UCSD-AML1 (cell line): ENCODE measurements around the gene CPPED1.

ENCODE experiments used
- DNase-seq: peaks from one replicate; lab custom pipeline; 2025; ENCODE audit not compliant: unreplicated experiment; lab: John Stamatoyannopoulos, UW

The CPPED1 gene

DNA sequence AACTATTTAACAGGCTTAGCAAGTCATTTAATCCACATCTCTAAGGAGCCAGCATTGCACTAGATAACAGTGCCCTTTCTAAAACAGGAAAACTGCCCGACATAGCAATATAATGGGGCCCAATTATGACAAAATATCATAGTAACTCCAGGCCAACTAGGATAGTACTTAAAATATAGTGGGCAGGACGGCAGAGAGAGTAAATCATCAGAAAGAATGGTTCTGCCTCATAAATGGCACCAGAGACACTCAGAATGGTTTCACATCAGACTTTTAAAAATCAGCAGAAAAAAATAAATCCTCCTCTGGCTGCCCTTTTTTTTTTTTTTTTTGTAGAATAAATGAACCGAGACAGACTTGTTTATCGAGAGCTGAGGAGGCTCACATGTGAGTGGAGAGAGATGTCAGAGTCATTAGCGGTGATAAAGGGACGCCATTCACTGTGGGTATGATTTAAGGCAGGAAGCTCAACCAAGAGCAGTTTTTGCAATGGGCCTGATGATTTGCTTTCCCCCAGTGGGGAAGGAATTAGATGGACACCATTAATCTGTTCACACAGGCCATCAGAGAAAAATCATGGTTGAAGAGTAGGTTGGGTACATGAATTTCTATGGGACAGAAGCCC lies 62.6 kb downstream of the CPPED1 start:
- no peak for DNase-seq

DNA sequence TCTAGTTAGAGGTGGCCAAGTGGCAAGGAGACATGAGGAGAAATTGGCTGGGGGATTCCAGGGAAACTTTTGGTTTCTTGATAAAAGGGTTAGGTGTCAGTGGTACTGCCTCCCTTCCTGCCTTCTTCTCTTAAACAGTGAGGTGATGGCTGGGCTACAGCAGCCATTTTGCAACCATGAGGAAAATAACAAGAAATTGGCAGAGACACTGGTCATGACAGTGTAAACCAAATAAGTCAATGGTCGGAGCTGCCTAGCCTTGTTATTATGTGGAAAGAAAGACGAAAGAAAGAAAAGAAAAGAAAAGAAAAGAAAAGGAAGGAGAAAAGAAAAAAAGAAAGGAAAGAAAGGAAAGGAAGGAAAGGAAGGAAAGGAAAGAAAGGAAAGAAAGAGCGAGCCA lies 63.9 kb downstream of the CPPED1 start:
- DNase-seq: no peak

DNA sequence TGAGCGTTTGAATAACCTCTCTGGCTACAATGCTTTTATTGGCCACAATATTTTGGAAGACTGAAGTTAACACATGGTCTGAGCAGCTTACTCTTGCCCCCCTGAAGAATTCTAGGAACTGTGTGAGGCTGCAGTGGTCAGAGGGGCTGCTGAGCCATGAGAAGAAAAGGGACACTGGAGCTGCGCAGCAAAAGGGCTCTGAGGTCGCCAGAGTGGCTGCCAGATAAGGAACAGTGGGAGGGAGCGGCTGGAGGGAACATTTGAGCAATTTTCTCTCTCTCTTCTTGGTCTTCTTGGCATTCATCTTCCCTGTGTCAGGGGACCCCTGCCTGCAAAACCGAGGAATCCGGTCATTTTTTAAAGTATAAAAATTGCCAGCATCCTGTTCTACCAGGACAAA lies 66.1 kb downstream of the CPPED1 start:
- DNase-seq: no peak

DNA sequence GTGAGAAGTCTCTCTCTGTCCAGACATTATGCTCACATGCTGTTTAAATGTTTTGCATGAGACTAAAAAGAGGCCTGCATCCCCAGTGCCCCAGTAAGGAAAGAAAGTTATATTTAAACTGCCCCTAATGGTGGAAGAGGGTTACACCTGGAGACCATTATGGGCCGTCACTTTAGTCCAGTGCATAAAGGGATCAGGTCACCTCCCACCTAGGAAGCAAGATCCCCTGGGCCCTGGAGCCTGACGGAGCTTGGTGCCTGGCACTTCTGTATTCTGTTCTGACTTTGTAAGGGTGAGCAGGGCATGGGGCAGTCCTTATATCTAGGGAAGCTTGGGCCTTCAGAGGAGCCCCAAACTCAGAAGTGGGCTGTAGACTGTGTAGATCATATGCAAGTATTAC lies 67.9 kb downstream of the CPPED1 start:
- no peak for DNase-seq

DNA sequence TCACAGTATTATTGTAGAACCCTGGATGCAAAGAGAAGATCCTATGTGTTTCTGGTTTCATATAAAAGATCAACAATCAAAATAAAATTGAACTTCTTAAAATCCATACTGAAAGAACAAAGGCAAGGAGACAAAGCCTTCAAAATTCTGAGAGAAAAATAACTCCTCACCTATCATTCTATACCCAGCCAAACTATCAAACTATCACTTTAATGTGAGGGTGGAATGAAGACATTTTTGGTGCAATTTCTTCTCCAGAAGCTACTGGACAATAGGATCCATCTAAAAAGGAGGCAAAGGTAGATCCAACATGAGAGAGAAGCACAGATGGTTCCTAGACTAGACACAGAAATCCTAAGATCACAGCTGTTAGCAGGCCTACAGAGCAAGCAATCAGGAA lies 71.1 kb downstream of the CPPED1 start:
- no peak for DNase-seq

DNA sequence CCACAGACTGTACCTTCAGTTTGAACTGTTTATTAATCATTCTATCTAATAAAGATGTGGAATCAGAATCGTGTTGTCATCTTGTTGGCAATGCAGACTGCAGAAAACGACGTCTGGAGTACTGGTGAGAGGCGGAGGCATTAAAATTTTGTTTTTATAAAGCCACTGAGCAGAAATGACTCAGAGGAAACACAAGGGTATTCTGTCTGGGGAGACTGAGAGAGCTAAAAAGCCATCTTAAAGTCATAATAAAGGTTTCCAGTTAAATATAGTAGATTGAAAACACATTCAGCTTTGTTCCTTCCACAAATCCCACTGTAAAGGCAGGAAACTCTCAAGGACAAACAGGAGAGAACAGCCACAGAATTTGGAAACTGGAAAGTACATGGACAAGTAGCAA lies 74.2 kb downstream of the CPPED1 start:
- DNase-seq: no peak

DNA sequence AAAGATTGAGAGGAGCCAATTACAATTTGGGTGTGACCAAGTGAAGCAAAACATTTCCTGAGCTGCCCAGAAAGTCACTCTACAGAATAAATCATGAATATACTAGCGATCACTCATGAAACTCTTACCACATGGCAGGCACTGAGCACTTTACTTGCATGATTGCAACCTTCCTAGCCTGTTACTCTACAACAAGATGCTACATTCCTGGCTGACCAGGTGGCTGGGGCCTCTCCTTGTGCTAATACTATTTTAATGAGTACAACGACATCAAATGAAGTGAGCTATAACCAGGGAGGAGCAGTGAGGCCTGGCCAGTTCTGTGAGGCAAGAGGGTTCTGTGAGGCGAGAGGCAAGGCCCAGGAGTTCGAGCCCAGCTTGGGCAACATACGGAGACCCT lies 75.2 kb downstream of the CPPED1 start:
- DNase-seq: no peak

DNA sequence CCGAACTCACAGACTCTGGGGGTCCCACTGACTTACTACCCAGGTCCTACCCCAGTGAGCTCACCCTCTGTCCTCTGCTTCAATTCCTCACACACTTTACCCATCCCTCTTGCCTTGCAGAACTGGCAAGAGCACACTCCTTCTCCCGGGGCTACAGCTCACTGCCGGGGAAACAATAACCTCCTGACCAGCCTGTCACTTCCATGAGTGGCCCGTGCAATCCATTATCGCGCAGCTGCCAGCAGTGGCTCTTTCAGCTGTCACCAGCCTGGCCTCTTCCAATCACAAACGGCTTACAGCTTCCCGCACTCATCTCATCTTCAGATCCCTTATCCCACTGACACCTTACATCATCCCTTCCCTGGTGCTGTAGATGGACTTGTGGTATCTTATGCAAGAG lies 79.5 kb downstream of the CPPED1 start:
- no peak for DNase-seq

DNA sequence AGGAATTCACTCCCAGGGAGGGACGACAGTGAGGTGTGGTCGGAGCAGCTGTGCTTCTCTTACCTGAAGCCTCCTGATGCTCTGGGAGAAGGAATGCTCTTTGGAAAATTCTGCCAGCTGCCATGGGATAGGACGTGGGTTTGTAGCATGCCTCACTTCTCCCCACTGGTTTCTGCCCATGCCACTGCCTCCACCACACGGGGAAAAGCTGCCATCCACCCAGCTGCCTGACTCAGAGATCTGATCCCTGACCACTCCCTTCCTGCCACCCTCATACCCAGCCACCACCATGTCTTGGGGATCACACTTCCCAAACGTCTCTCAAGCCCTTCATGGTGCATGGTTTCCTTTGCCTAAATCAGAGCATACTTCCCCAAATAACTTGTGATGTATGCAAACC lies 80.0 kb downstream of the CPPED1 start:
- no peak for DNase-seq

DNA sequence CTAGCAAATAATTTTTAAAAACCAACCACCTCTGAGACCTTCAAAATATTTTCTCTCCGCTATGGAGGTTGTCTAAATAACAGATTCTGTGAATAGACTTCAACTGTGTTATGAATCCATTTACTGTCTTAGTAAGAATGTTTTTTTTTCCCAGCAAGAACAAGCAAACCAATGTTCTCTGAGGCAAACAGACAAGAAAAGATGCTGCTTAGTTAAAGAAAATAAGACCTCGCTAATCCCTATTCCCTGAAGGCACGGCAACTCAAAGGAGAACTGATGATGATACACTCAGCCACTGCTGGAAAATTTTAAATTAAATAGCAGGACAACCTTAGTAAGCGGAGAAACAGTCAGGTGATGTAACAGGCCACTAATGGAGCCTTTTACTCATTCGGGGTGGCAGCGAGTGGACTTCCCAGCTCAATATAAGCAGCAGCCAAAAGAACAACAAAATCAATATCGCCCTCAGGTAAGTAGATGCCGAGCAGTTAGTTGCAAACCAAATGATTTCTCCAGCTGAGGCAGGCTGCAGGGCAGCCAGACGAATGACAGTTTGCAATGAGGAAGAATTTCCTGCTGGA lies 81.8 kb downstream of the CPPED1 start:
- DNase-seq: no peak

DNA sequence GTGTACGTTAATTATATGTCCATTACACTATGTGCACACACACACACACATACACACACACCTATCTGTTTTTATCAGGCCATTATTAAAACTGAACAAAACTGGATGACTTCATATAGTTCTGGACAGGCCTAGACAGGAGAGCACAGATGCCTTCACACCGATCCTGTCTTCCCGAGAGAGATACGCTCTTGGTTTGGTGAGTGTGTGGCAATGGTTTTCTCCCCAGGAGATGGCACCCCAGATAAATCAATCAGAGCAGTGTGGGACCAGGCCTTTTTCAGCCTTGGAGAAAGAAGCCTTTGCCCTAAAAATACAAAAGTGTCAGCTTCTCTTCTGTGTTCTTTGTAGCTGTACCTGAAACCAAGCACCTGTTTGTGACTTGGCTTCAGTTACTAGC lies 83.7 kb downstream of the CPPED1 start:
- no peak for DNase-seq

DNA sequence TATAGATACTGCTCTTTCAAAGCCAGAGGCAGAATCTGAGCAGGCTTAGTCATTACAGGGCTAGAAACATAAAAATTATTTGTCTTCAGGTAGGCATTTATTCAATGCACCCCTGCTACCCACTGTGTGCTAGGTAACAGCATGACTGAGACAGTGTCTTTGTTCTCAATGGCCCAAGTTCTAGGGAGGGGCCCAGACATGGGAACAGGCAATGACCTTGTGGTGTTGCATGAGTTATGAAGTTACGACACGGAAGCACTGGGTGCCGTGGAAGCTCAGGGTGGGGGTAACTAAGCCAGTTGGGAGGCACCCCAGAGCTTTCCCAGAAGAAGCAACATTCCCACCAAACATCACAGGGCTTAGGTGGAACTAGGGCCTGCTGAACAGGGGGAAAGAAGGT lies 87.0 kb downstream of the CPPED1 start:
- no peak for DNase-seq

DNA sequence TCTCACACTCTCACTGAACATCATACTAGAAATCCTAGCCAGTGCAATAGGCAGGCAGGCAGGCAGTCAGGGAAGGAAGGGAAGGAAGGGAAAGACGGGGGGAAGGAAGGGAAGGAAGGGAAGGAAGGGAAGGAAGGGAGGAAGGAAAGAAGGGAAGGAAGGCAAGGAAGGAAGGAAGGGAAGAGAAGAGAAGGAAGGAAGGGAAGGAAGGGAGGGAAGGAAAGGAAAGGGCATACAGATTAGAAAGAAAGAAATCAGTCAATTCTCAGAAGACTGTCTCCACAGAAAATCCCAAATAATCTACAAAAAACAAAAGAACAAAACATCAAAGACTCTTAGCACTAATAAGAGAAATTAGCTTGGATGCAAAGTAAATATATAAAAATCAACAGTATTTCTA lies 93.9 kb downstream of the CPPED1 start:
- no peak for DNase-seq

DNA sequence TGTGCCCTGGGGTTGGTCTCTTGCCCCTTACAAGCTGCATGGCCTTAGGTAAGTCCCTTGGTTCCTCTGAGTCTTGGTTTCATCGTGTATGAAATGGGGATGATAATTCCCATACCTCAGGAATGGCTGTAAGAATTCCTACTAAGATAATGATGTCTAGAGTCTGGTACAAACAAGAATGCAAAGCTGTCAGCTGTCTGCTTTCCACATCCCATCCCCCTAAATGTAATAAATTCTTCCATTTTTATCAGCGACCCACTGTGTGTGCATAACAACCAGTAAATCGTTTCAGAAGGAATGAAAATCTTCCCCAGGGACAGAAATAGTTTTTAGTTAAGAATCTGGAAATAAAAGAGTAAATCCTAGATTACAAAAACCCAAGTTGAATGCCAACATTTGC lies 95.4 kb downstream of the CPPED1 start:
- no peak for DNase-seq

DNA sequence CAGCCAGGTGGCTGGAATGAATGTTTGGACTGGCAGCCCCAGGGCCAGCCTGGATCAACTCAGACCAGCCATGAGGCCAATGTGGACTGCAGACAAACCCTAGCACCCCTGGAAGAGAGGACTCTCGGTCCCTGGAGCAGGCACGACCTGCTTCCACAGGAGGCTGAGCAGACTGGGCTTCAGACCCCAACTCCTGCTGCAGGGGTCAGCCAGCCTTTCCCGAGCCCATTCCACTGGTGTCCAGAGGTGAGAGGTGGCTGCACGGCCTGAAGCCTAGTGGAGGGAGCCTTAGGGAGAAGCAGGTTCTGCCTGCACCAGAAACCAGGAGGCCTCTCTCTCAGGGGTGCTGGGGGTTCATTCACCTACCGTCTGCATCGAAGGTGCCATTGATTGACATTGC lies 97.1 kb downstream of the CPPED1 start:
- DNase-seq: no peak

DNA sequence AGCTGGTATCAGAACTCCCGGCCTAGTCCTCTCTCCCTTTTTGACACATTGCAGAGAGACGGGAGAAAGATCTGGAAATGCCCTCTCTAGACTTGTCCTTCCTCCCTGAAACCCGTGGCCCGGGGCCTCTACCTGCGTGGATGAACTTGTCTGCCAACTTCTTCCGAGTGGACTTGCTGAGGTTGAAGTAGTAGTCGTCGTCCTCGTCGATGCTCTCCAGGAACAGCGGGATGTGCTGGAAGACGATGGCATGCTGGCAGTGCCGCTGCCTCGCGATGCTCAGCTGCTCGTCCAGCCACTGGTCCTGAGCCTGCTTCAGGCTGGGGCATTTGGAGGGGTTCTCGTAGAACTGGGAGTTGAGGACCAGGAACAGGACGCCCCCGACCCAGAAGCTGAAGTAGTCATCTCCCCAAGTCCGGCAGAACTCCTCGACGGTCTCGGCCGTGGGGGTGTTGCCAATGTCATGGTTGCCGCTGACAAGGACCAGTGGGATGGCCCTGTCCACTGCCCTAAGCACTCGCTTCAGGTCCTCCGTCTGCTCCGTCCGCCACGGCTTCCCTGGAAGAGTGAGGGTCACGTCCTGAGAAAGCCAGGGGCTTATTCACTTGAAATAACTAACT lies 99.1 kb downstream of the CPPED1 start:
- no peak for DNase-seq

DNA sequence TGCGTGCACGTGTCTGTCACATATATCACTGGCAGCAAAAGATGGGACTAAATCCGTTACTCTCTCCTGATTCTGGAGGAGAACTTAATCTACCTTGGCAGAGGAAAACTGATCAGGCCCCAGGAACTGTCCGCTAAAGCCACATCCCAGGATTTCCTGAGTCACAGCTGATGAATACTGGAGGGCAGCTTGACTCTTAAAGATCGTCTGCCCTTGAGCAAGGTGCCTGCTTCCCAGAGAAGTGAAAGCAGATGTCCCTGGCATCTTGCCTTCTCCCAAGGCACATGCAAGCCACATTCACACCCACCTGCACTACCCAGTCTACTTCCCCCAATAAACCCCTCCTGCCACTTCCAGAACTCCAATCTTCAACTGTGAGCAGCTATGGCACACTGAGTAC lies 99.8 kb downstream of the CPPED1 start:
- no peak for DNase-seq

DNA sequence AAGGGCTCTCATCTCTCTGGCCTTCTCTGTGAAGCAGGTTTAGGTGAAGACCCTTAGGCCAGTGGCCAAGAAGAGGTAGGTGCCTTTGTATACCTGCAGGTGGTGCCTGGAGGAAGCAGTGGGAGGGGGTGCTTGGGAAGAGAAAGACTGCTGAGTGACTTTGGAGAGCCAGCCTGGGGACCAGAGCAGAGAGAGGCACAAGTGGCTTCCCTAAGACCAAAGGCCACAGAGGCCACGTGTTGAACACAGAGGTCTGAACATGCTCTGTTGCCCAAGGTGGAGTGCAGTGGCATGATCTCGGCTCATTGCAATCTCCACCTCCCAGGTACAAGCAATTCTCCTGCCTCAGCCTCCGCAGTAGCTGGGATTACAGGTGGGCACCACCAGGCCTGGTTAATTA lies 103.5 kb downstream of the CPPED1 start:
- no peak for DNase-seq

DNA sequence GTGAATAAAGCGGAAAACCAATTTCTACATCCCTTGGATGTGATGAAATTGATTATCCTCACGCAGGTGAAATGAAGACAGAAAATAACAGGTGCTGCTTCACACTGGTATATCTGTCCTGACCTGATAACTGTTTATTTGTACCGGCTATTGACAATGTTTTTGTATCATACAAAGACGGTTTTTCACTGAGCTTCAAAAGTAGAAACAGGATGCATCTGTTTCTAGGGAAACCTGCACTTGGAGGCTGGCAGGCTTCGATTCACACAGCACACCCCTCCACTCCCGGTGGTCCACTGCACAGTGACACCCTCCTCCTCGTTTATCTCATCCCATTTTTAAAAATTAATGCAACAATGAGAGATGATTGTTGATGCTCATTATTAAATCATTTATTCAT lies 104.5 kb downstream of the CPPED1 start:
- no peak for DNase-seq

DNA sequence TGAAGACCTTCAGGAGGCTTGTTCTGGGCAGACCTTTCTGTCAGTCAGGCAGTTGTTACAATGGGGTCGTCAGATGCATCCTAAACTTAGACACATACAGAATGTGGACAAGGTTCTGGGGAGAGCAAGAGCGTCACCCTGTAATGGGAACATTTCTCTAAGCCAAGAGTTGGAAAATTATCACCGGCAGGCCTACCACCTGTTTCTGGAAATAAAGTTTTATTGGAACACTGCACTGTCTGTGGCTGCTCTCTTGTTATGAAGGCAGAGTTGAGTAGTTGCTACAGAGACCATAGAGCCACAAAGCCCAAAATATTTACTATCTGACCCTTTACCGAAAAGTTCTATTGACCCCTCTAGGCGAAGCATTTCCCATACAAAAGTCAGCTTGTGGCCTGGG lies 106.2 kb downstream of the CPPED1 start:
- no peak for DNase-seq

DNA sequence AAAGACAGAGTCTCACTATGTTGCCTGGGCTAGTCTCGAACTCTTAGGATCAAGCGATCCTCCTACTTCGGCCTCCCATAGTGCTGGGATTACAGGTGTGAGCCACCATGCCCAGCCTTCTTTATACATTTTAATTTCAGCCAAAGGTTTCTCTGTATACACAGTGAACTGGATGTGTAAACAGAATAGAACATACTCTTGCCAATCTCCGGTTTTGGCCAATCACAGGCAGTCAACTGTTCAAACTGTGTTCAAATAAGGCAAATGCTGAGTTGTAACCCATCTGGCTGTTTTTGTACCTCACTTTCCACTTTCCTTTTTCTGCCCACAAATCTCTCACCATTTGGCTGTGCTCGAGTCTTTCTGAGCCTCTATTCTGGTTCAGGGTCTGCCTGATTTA lies 108.2 kb downstream of the CPPED1 start:
- no peak for DNase-seq

DNA sequence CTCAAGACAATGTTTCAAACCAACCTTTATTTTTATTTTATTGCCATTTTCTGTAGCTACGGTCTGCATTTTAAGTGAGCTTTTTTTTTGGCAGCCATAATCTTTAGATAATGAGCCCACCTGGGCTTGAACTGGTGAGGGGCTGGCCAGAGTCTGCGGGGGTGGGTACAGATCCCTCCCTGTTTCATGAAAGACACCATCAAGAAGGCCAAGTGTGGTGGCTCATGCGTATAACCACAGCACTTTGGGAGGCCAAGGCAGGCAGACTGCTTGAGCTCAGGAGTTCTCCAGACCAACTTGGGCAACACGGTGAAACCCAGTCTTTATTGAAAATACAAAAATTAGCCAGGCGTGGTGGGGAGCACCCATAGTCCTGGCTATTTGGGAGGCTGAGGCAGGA lies 113.7 kb downstream of the CPPED1 start:
- DNase-seq: no peak
